Measurements from ENCODE around the gene LECT2.

Gene LECT2

GRCh38 chr5:135978212-135978631, 23.4 kb upstream of the LECT2 start:
- no peak for DNase-seq

- DNase-seq, result peak; percentile 63
Measured at GRCh38 chr5:135977375-135977928, 22.7 kb upstream of the LECT2 start.

- DNase-seq, result no peak
Measured at GRCh38 chr5:135976216-135976615, 21.4 kb upstream of the LECT2 start.

GRCh38 chr5:135975122-135975521, 20.3 kb upstream of the LECT2 start:
- no peak for DNase-seq

GRCh38 chr5:135974021-135974600, 19.3 kb upstream of the LECT2 start:
- DNase-seq, result no peak

- no peak for DNase-seq
Measured at GRCh38 chr5:135973323-135974020, 18.7 kb upstream of the LECT2 start.

- no peak for DNase-seq
Measured at GRCh38 chr5:135971701-135972100, 16.9 kb upstream of the LECT2 start.

GRCh38 chr5:135966790-135967189, 12.0 kb upstream of the LECT2 start:
- no peak for DNase-seq

GRCh38 chr5:135966165-135966564, 11.4 kb upstream of the LECT2 start:
- DNase-seq, result no peak

GRCh38 chr5:135965504-135965903, 10.7 kb upstream of the LECT2 start:
- DNase-seq, result no peak

GRCh38 chr5:135964670-135965320, 10.0 kb upstream of the LECT2 start:
- no peak for DNase-seq

GRCh38 chr5:135955525-135955924, 742 bp upstream of the LECT2 start:
- DNase-seq, result no peak

GRCh38 chr5:135953850-135954249, 933 bp downstream of the LECT2 start:
- DNase-seq, result no peak

- no peak for DNase-seq
Measured at GRCh38 chr5:135952683-135953082, 2.1 kb downstream of the LECT2 start.

- no peak for DNase-seq
Measured at GRCh38 chr5:135951807-135952206, 3.0 kb downstream of the LECT2 start.

- DNase-seq, result no peak
Measured at GRCh38 chr5:135951257-135951656, 3.5 kb downstream of the LECT2 start.

GRCh38 chr5:135950611-135951010, 4.2 kb downstream of the LECT2 start:
- no peak for DNase-seq

GRCh38 chr5:135944967-135945560, 9.7 kb downstream of the LECT2 start:
- DNase-seq, result no peak

- DNase-seq, result no peak
Measured at GRCh38 chr5:135944564-135944963, 10.2 kb downstream of the LECT2 start.

GRCh38 chr5:135942202-135942771, 12.5 kb downstream of the LECT2 start:
- no peak for DNase-seq

- no peak for DNase-seq
Measured at GRCh38 chr5:135941711-135942110, 13.1 kb downstream of the LECT2 start.

- DNase-seq, result no peak
Measured at GRCh38 chr5:135937245-135937911, 17.4 kb downstream of the LECT2 start.

- no peak for DNase-seq
Measured at GRCh38 chr5:135934939-135935338, 19.8 kb downstream of the LECT2 start.

Measured in CD4-positive, alpha-beta T cell treated with Interferon gamma for 1 hour (primary cell).